ENCODE measurements around the gene EMC9. TPM values are rescaled to one million over a fixed set of nuclear protein-coding genes. Genes with fewer than 3 reads are reported as not detected.

The EMC9 gene
- total and polyA plus RNA-seq, 10 of the 15 experiments (the other 5 are each of a cell fraction or from before 2014, with no cell fraction given), result 15.3 to 60.5 (median 30.3) TPM

DNA sequence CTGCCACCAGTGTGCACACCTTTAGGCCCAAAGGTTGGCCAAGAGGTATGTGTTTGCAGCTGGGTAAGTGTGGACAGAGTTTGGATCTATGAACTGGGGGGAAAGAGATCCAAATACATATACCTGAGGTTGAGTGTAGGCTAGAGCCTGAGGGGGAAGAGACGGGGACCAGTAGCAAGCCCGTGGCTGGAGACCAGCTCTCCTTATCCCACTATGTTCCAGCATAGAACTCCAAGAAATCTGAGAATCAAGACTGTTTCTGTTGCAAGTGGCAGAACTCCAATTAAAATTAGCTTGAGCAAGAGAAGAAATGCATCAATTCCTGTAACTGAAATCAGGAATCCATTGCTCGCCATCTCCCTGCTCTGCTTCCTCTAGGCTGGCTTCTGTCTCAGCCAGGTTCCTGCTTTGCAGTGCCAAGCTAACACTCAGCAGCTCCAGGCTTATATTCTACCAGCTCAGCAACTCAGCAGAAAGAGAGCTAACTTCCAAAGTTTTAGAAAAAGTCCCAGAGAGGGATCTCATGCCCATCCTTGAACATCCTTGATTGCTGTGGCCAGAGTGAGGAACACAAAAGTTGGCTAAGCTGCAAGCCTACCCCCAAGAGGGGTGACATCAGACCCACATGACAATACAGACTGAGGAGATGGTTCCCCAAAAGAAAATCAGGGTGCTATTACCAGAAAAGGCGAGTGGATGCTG is 48.7 kb downstream of the EMC9 start:
- no peak overlapping the region for H3K27ac ChIP-seq (ENCODE audit: control insufficient read depth, insufficient read depth)
- RAD21 ChIA-PET (ENCODE audit: unreplicated experiment), result interaction anchor here (0.8 to 9.1 kb wide), 10 partner anchors 12 to 150 kb away, joined by 3 to 153 read pairs (median 24); partner anchors contain the start of genes DCAF11, IRF9, NRL and PSME2
- no peaks in the 10 kb centered on the region for H3K9me3 ChIP-seq (replicated peaks; ENCODE audit: control insufficient read depth, insufficient read depth, low read length)
- DNase-seq (ENCODE audit: low read depth, low spot score) (no peak), ATAC-seq (no peak), FAIRE-seq (no peak)
- CTCF ChIA-PET, result interaction anchor here (0.6 to 11.2 kb wide), 20 partner anchors 12 to 504 kb away, joined by 3 to 294 read pairs (median 6); partner anchors contain the start of genes CARMIL3, DCAF11, IRF9 and LTB4R2
- BruUV-seq (replicated peaks), result no TSS peak
- SMC1A ChIA-PET (ENCODE audit: uncharacterized antibody, unreplicated experiment), result interaction anchor here (1.0 to 9.2 kb wide), 12 partner anchors 12 to 154 kb away, joined by 3 to 195 read pairs (median 6); partner anchors contain the start of genes DCAF11, IRF9, NRL and PSME2
- TF ChIP-seq SMAD1 (IDR thresholded peaks at IDR 0.05; ENCODE audit: low read depth, partially characterized antibody) (no peak), EZH2 (IDR thresholded peaks at IDR 0.05; ENCODE audit: borderline replicate concordance, control insufficient read depth, low read depth, low read length) (no peak), SMARCA5 (IDR thresholded peaks at IDR 0.05) (no peak), SIX5 (IDR thresholded peaks at IDR 0.05; ENCODE audit: low read depth, low read length, severe bottlenecking) (no peak), RELA (IDR thresholded peaks at IDR 0.05; ENCODE audit: borderline replicate concordance, partially characterized antibody) (no peak)
- TF ChIP-seq, protein P1, sequence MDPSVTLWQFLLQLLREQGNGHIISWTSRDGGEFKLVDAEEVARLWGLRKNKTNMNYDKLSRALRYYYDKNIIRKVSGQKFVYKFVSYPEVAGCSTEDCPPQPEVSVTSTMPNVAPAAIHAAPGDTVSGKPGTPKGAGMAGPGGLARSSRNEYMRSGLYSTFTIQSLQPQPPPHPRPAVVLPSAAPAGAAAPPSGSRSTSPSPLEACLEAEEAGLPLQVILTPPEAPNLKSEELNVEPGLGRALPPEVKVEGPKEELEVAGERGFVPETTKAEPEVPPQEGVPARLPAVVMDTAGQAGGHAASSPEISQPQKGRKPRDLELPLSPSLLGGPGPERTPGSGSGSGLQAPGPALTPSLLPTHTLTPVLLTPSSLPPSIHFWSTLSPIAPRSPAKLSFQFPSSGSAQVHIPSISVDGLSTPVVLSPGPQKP (IDR thresholded peaks at IDR 0.05; ENCODE audit: low read depth, low read length), result no peak
- in situ Hi-C loops (cut with MboI) (loop anchor here (5.0 kb wide), 2 partner anchors 35 to 115 kb away; no protein-coding TSS in a partner anchor), intact Hi-C loops (cut with micrococcal nuclease; ENCODE audit: unreplicated experiment) (loop anchor here (5.0 kb wide), 1 partner anchor 205 kb away; the partner anchor contains the start of genes DHRS1 and NOP9)
- 99% methylated on average over 4 of the region's 4 CpGs for WGBS (ENCODE audit: insufficient coverage, insufficient replicate concordance, low lambda C conversion rate, missing lambda C conversion rate)
- H4K20me1 ChIP-seq (ENCODE audit: control insufficient read depth, insufficient read depth), result no peaks in the 10 kb centered on the region
- peaks cover 24% of the 10 kb centered on the region for H3K79me2 ChIP-seq (ENCODE audit: control insufficient read depth, insufficient read depth, low read length)
- no peaks in the 10 kb centered on the region; a peak in 1 of 4 replicates for H3K36me3 ChIP-seq (ENCODE audit: control insufficient read depth in 2 of 2, insufficient read depth in 2 of 2, low read length in 1 of 2)
- POLR2A ChIA-PET, result interaction anchor here (0.6 to 6.8 kb wide), 13 partner anchors 10 to 81 kb away, joined by 3 to 90 read pairs (median 5); partner anchors contain the start of genes CARMIL3, CPNE6, DCAF11 and IRF9
- H2AFZ ChIP-seq (ENCODE audit: control insufficient read depth, low read depth, low read length), result no peak overlapping the region
- no peak overlapping the region for H3K4me3 ChIP-seq
- H3K27me3 ChIP-seq (replicated peaks in 1 of 2; ENCODE audit: control insufficient read depth in 2 of 2, insufficient read depth in 2 of 2, low read length in 1 of 2), result no peaks in the 10 kb centered on the region
- H3K4me1 ChIP-seq (ENCODE audit: control insufficient read depth, insufficient read depth, low read length), result 0 out of 2 replicates have a peak, but pooled peaks cover 3% of the 10 kb centered on the region
- H3K4me2 ChIP-seq (ENCODE audit: control insufficient read depth, insufficient read depth), result no peak overlapping the region
- no peak overlapping the region for H3K9ac ChIP-seq (ENCODE audit: control insufficient read depth, insufficient read depth, low read length)
